Endothelial cell of umbilical vein (primary cell): Measurements from ENCODE around the gene PDE3A.

Source experiments
- EZH2 ChIP-seq: IDR thresholded peaks from 2 replicates; pipeline ENCODE4 v1.6.1; 2012; ENCODE audit warnings: borderline replicate concordance, low read depth, mild to moderate bottlenecking, moderate library complexity, low read length, inconsistent platforms; ENCODE audit not compliant: severe bottlenecking
- GATA2 ChIP-seq: IDR thresholded peaks from 2 replicates; pipeline ENCODE4 v1.7.0; 2011; ENCODE audit warnings: low read depth, mild to moderate bottlenecking, moderate library complexity, mixed read lengths, low read length; ENCODE audit not compliant: insufficient read length, insufficient read depth
- JUN ChIP-seq: IDR thresholded peaks from 2 replicates; pipeline ENCODE4 v1.6.1; 2011; ENCODE audit warnings: borderline replicate concordance, low read depth; ENCODE audit not compliant: insufficient read length, insufficient read depth
- MAX ChIP-seq: IDR thresholded peaks from 2 replicates; pipeline ENCODE4 v1.6.1; 2011; ENCODE audit not compliant: insufficient read depth, insufficient read length
- MYC ChIP-seq: IDR thresholded peaks from one replicate; pipeline ENCODE4 v1.6.1; 2011; ENCODE audit warnings: mild to moderate bottlenecking, low read depth, low read length
- POLR2A ChIP-seq: IDR thresholded peaks from 2 replicates; pipeline ENCODE4 v1.6.1; 2012; ENCODE audit warnings: low read depth, mild to moderate bottlenecking, control low read depth, low read length
- POLR2AphosphoS5 ChIP-seq: IDR thresholded peaks from 2 replicates; pipeline ENCODE4 v1.6.1; 2012; ENCODE audit warnings: low read depth, mild to moderate bottlenecking, control low read depth, low read length, moderate library complexity; ENCODE audit not compliant: insufficient read depth
- TF ChIP-seq, protein P1 (sequence below), 2 donors: IDR thresholded peaks; 1 replicate in 1 of 2; 2 replicates in 1 of 2; pipeline ENCODE4 v1.5.1; 2011; ENCODE audit warnings: low read length in 2 of 2, mild to moderate bottlenecking in 2 of 2, moderate library complexity in 2 of 2, control low read depth in 1 of 2, inconsistent platforms in 1 of 2, low read depth in 1 of 2; ENCODE audit not compliant: insufficient read depth in 1 of 2; ENCODE audit errors: extremely low read depth in 1 of 2

DNA sequence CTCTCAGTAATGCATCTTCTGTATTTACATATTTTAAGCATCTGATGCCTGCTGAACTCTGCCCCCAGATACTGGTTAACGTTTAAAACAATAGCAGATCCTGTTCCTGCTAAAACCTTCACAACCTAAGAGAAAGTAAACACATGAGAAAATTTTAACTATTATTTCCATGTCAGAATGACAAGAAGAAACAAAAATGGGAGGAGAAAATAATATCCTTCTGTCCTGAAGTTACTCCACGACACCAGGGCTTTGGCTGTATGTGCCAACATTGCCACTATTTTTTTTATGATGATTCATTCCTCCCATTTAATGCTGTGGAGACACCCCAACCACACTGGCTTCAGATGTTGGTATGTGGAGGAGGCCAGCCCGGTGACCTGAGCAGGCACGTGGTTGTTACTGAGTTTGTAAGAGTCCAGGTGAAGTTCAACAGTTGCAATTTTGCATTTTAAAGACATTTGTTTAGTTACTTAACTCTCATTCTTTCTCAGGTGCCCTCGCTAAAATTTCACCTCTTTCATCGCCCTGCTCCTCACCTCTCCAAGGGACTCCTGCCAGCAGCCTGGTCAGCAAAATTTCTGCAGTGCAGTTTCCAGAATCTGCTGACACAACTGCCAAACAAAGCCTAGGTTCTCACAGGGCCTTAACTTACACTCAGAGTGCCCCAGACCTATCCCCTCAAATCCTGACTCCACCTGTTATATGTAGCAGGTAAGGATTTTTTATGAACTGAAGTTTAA, 261.2 kb downstream of the PDE3A start:
- TF ChIP-seq JUN, result no peak
- TF ChIP-seq, protein P1, sequence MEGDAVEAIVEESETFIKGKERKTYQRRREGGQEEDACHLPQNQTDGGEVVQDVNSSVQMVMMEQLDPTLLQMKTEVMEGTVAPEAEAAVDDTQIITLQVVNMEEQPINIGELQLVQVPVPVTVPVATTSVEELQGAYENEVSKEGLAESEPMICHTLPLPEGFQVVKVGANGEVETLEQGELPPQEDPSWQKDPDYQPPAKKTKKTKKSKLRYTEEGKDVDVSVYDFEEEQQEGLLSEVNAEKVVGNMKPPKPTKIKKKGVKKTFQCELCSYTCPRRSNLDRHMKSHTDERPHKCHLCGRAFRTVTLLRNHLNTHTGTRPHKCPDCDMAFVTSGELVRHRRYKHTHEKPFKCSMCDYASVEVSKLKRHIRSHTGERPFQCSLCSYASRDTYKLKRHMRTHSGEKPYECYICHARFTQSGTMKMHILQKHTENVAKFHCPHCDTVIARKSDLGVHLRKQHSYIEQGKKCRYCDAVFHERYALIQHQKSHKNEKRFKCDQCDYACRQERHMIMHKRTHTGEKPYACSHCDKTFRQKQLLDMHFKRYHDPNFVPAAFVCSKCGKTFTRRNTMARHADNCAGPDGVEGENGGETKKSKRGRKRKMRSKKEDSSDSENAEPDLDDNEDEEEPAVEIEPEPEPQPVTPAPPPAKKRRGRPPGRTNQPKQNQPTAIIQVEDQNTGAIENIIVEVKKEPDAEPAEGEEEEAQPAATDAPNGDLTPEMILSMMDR (IDR thresholded peaks at IDR 0.05; ENCODE audit: extremely low read depth in 1 of 2, insufficient read depth in 1 of 2, low read depth in 1 of 2, low read length in 2 of 2), result no peak
- no peak for TF ChIP-seq POLR2AphosphoS5
- no peak for TF ChIP-seq POLR2A
- no peak for TF ChIP-seq EZH2
- no peak for TF ChIP-seq MYC
- TF ChIP-seq MAX, result no peak
- no peak for TF ChIP-seq GATA2
